Endothelial cell (in vitro differentiated cells): ENCODE results near the gene AP4E1. TPM values are rescaled to one million over a fixed set of nuclear protein-coding genes. Genes with fewer than 3 reads are reported as not detected.

Source experiments
- DNase-seq: peaks from one replicate; pipeline ENCODE4 v3.0.0; 2021; ENCODE audit warnings: low spot score
- H3K27ac Mint-ChIP-seq: one replicate; pipeline ENCODE4 v1.8.0; 2021; ENCODE audit warnings: mixed read lengths, inconsistent platforms; ENCODE audit not compliant: unreplicated experiment
- H3K27me3 Mint-ChIP-seq: one replicate; pipeline ENCODE4 v1.8.0; 2021; ENCODE audit warnings: mild to moderate bottlenecking, moderate library complexity, mixed read lengths, inconsistent platforms; ENCODE audit not compliant: unreplicated experiment
- H3K36me3 Mint-ChIP-seq: one replicate; pipeline ENCODE4 v1.8.0; 2021; ENCODE audit warnings: mild to moderate bottlenecking, low read depth, mixed read lengths, inconsistent platforms; ENCODE audit not compliant: unreplicated experiment
- H3K4me1 Mint-ChIP-seq: one replicate; pipeline ENCODE4 v1.8.0; 2021; ENCODE audit warnings: mild to moderate bottlenecking, mixed read lengths, inconsistent platforms; ENCODE audit not compliant: unreplicated experiment
- H3K4me3 Mint-ChIP-seq: one replicate; pipeline ENCODE4 v1.8.0; 2021; ENCODE audit warnings: mild to moderate bottlenecking, mixed read lengths, inconsistent platforms; ENCODE audit not compliant: unreplicated experiment
- H3K9me3 Mint-ChIP-seq: one replicate; pipeline ENCODE4 v1.8.0; 2021; ENCODE audit warnings: mixed read lengths, inconsistent platforms; ENCODE audit not compliant: unreplicated experiment
- total RNA-seq: library from RNA; stranded (reverse); fragmentation: NEBNext Ultra II Directional; extraction: Animal tissue kit (Norgen Biotek cat#: 25700); gene quantifications from one replicate; pipeline ENCODE4 v1.2.1, GENCODE V29; 2021; ENCODE audit not compliant: unreplicated experiment
- TF ChIP-seq, protein P1 (sequence below): fragments of 200-600 bp; sonication (generic); IDR thresholded peaks from one replicate; pipeline ENCODE4 v1.5.0; 2021; ENCODE audit warnings: antibody characterized with exemption; ENCODE audit not compliant: unreplicated experiment

The AP4E1 gene
- total RNA-seq, 1 donor from 2014 or later = 7.4 TPM

DNA sequence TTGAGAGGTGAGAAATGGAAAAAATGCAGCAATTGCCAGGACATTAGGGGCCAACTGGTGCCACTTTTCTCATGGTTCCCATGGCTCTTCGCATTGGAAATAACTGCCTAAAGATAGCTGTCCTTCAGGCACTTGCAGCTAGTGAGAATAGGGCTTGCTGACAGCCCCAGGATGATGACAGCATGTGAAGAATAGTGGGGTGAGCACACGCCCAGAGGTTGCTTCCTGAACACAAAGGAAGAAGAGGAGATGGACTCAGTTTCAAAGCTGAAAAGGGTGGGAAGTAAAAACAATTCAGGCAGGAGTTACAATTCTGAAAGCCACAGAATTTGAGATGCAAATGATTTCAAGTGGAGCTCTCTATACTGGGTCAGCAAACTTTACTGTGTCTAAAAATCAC is 140.6 kb downstream of the AP4E1 start:
- Mint-ChIP-seq H3K27ac (no peak overlapping the region), H3K4me3 (no peak overlapping the region), H3K4me1 (peaks cover 17% of the 10 kb centered on the region), H3K9me3 (no peaks in the 10 kb centered on the region), H3K36me3 (peaks cover 5% of the 10 kb centered on the region), H3K27me3 (peaks cover 5% of the 10 kb centered on the region)
- no peak for DNase-seq
- TF ChIP-seq, protein P1, sequence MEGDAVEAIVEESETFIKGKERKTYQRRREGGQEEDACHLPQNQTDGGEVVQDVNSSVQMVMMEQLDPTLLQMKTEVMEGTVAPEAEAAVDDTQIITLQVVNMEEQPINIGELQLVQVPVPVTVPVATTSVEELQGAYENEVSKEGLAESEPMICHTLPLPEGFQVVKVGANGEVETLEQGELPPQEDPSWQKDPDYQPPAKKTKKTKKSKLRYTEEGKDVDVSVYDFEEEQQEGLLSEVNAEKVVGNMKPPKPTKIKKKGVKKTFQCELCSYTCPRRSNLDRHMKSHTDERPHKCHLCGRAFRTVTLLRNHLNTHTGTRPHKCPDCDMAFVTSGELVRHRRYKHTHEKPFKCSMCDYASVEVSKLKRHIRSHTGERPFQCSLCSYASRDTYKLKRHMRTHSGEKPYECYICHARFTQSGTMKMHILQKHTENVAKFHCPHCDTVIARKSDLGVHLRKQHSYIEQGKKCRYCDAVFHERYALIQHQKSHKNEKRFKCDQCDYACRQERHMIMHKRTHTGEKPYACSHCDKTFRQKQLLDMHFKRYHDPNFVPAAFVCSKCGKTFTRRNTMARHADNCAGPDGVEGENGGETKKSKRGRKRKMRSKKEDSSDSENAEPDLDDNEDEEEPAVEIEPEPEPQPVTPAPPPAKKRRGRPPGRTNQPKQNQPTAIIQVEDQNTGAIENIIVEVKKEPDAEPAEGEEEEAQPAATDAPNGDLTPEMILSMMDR = no peak

DNA sequence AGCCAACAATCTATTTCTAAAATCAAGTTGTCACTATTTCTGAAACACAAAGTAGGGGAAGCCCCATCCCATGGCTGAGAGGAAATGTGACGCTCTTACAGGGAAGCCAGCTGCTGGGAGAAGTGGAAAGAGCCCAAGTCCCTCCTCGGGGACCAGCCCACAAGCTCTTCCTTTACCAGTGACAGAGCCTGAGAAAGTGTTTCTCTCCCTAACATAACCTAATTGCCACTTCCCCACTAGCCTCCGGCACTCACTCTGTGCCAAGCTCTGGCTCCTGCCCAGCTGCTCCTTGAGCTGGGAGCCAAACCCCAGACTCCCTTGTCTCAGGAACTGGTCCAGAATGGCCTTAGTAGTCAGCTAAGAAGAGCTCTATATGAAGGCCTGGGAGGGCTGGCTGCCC is 143.3 kb downstream of the AP4E1 start:
- DNase-seq = no peak
- Mint-ChIP-seq H3K27ac (no peak overlapping the region), H3K4me3 (no peak overlapping the region), H3K4me1 (peaks cover 13% of the 10 kb centered on the region), H3K27me3 (peaks cover 5% of the 10 kb centered on the region), H3K36me3 (peaks cover 5% of the 10 kb centered on the region), H3K9me3 (no peaks in the 10 kb centered on the region)
- TF ChIP-seq, protein P1 = no peak

DNA sequence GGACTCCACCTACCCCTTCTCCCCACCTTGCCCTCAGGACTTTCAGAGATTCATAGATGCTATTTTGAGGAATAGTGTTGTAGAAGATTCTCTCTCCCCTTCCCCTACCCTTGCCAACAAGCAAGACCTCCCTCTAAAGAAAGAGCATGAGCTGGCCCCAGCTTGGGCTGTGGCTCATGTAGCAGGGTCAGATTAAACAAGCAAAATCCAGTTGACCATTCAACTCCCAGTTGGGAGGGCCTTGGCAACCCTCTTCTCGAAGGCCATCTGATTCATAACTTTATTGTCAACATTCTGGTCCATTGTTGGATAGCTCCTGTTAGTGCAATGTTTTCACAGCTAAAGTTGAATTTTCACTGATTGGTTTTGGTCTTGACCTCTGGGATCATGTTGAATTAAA is 145.1 kb downstream of the AP4E1 start:
- Mint-ChIP-seq H3K27me3 (peaks cover 7% of the 10 kb centered on the region), H3K27ac (no peak overlapping the region), H3K4me3 (no peak overlapping the region), H3K9me3 (no peaks in the 10 kb centered on the region), H3K36me3 (no peaks in the 10 kb centered on the region), H3K4me1 (peaks cover 2% of the 10 kb centered on the region)
- TF ChIP-seq, protein P1 = no peak
- DNase-seq = no peak

DNA sequence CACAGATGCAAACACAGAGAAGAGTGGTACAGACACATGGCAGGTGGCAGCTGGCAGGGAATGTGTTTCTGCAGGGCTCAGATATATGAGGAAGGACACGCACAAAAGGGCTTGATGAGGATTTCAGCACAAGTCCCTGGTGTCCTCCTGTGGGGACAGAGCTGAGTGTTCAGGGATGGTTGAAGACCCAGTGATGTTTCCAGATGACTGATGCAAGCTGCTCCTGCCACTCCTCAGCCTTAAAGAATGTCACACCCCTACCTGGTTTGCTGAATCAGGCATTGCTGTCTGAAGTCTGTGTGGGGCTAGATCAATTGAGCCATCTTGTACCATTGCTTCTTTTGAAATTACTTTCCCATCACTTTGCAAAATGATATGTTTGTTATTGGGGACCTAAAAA is 146.1 kb downstream of the AP4E1 start:
- Mint-ChIP-seq H3K4me1 (no peaks in the 10 kb centered on the region), H3K27me3 (peaks cover 7% of the 10 kb centered on the region), H3K4me3 (no peak overlapping the region), H3K27ac (no peak overlapping the region), H3K9me3 (no peaks in the 10 kb centered on the region), H3K36me3 (no peaks in the 10 kb centered on the region)
- TF ChIP-seq, protein P1 = no peak
- no peak for DNase-seq

Other genes with a start within 250 kb of the AP4E1 start
- 22.6 TPM for gene TRPM7, start 221.9 kb upstream of the AP4E1 start, total RNA-seq
- gene SPPL2A, start 143.0 kb upstream of the AP4E1 start, total RNA-seq = 62.2 TPM
- 0.77 TPM for gene TNFAIP8L3, start 186.2 kb downstream of the AP4E1 start, total RNA-seq